ENCODE results near the gene SHANK1.
"Not testable (repeated sequence)": the region's sequence is repeated elsewhere in the genome, so short reads cannot be mapped to it uniquely, and the experiment has no call there.

The SHANK1 gene

GRCh38 chr19:50719566-50719965 lies at the start of gene SHANK1:
SHANK1 (minus strand) TSS chr19:50719802; CDS start chr19:50716919, 2,883 bp downstream.
- no peak within 1 kb of the TSS for H3K4me3 ChIP-seq (IDR thresholded peaks at IDR 0.05; ENCODE audit: insufficient read depth, low read depth, low read length)
- no peak for TF ChIP-seq CTCF (conservative IDR thresholded peaks at IDR 0.05; ENCODE audit: low read depth, low read length)
- H3K36me3 ChIP-seq (ENCODE audit: insufficient read depth): no peaks in the 10 kb centered on the region
- no peak within 1 kb of the TSS for H2AFZ ChIP-seq (ENCODE audit: low read depth)
- H3K27me3 ChIP-seq (ENCODE audit: insufficient read depth, low read depth): no peaks in the 10 kb centered on the region; the same call in 1 of the 2 replicates
- H3K9ac ChIP-seq: no peak within 1 kb of the TSS
- no peak within 1 kb of the TSS for H3K4me2 ChIP-seq
- H3K4me1 ChIP-seq (ENCODE audit: low read depth, poor library complexity, severe bottlenecking): no peaks in the 10 kb centered on the region
- no peaks in the 10 kb centered on the region for H4K20me1 ChIP-seq (ENCODE audit: insufficient read depth)
- H3K27ac ChIP-seq: no peak within 1 kb of the TSS
- H3K79me2 ChIP-seq (ENCODE audit: insufficient read depth, low read depth): no peaks in the 10 kb centered on the region

GRCh38 chr19:50768277-50768676 lies 48.7 kb upstream of the SHANK1 start:
- H3K79me2 ChIP-seq (ENCODE audit: insufficient read depth, low read depth): no peaks in the 10 kb centered on the region
- no peak overlapping the region for H3K27ac ChIP-seq
- H3K36me3 ChIP-seq (ENCODE audit: insufficient read depth): no peaks in the 10 kb centered on the region
- TF ChIP-seq CTCF (conservative IDR thresholded peaks at IDR 0.05; ENCODE audit: low read depth, low read length): no peak
- H2AFZ ChIP-seq (ENCODE audit: low read depth): no peak overlapping the region
- no peaks in the 10 kb centered on the region for H3K4me1 ChIP-seq (ENCODE audit: low read depth, poor library complexity, severe bottlenecking)
- no peaks in the 10 kb centered on the region for H4K20me1 ChIP-seq (ENCODE audit: insufficient read depth)
- H3K9ac ChIP-seq: no peak overlapping the region
- no peak overlapping the region for H3K4me2 ChIP-seq
- no peak overlapping the region for H3K4me3 ChIP-seq (IDR thresholded peaks at IDR 0.05; ENCODE audit: insufficient read depth, low read depth, low read length)
- H3K27me3 ChIP-seq (ENCODE audit: insufficient read depth, low read depth): peaks cover 36% of the 10 kb centered on the region

GRCh38 chr19:50767263-50767662 lies 47.7 kb upstream of the SHANK1 start:
- H4K20me1 ChIP-seq (ENCODE audit: insufficient read depth); H3K36me3 ChIP-seq (ENCODE audit: insufficient read depth); H3K9ac ChIP-seq; H2AFZ ChIP-seq (ENCODE audit: low read depth); H3K79me2 ChIP-seq (ENCODE audit: insufficient read depth, low read depth); H3K4me2 ChIP-seq; H3K4me3 ChIP-seq (IDR thresholded peaks at IDR 0.05; ENCODE audit: insufficient read depth, low read depth, low read length); H3K4me1 ChIP-seq (ENCODE audit: low read depth, poor library complexity, severe bottlenecking); H3K27ac ChIP-seq: not testable (repeated sequence)
- H3K27me3 ChIP-seq (ENCODE audit: insufficient read depth, low read depth): peaks cover 44% of the 10 kb centered on the region

GRCh38 chr19:50766746-50767145 lies 47.1 kb upstream of the SHANK1 start:
- not testable (repeated sequence) for H3K9ac ChIP-seq; H3K4me2 ChIP-seq; H3K27ac ChIP-seq; H3K4me1 ChIP-seq (ENCODE audit: low read depth, poor library complexity, severe bottlenecking); H3K79me2 ChIP-seq (ENCODE audit: insufficient read depth, low read depth); H4K20me1 ChIP-seq (ENCODE audit: insufficient read depth); H3K4me3 ChIP-seq (IDR thresholded peaks at IDR 0.05; ENCODE audit: insufficient read depth, low read depth, low read length); H2AFZ ChIP-seq (ENCODE audit: low read depth); H3K36me3 ChIP-seq (ENCODE audit: insufficient read depth)
- H3K27me3 ChIP-seq (ENCODE audit: insufficient read depth, low read depth): peaks cover 47% of the 10 kb centered on the region

DNA sequence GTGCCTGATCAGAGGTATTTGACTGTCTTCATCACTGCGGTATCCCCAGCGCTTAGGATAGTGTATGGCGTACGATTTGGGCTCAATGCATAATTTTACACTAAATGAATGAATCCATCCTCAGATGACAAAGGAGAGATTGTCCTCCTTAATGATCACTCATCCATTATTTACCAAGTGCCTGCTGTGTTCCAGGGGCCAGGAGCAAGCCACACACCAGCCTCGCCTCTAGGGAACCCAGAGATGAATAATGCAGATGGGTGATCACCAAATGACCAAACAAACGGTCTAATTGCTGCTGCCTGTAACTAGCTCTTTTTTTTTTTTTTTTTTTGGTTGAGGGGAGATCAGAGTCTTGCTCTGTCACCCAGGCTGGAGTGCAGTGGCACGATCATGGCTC lies 44.8 kb upstream of the SHANK1 start:
- Histone ChIP-seq H3K4me1 (ENCODE audit: low read depth, poor library complexity, severe bottlenecking) (no peaks in the 10 kb centered on the region), H4K20me1 (ENCODE audit: insufficient read depth) (no peaks in the 10 kb centered on the region), H3K27me3 (ENCODE audit: insufficient read depth, low read depth) (peaks cover 50% of the 10 kb centered on the region), H3K4me2 (no peak overlapping the region), H2AFZ (ENCODE audit: low read depth) (no peak overlapping the region), H3K27ac (no peak overlapping the region), H3K79me2 (ENCODE audit: insufficient read depth, low read depth) (no peaks in the 10 kb centered on the region), H3K36me3 (ENCODE audit: insufficient read depth) (no peaks in the 10 kb centered on the region), H3K9ac (no peak overlapping the region), H3K4me3 (IDR thresholded peaks at IDR 0.05; ENCODE audit: insufficient read depth, low read depth, low read length) (no peak overlapping the region)
- no peak for TF ChIP-seq CTCF (conservative IDR thresholded peaks at IDR 0.05; ENCODE audit: low read depth, low read length)

GRCh38 chr19:50763521-50763920 lies 43.9 kb upstream of the SHANK1 start:
- not testable (repeated sequence) for H3K27ac ChIP-seq; H3K36me3 ChIP-seq (ENCODE audit: insufficient read depth); H3K4me2 ChIP-seq; H3K9ac ChIP-seq; H4K20me1 ChIP-seq (ENCODE audit: insufficient read depth); H3K4me1 ChIP-seq (ENCODE audit: low read depth, poor library complexity, severe bottlenecking); H3K79me2 ChIP-seq (ENCODE audit: insufficient read depth, low read depth); H2AFZ ChIP-seq (ENCODE audit: low read depth); H3K4me3 ChIP-seq (IDR thresholded peaks at IDR 0.05; ENCODE audit: insufficient read depth, low read depth, low read length)
- peaks cover 50% of the 10 kb centered on the region for H3K27me3 ChIP-seq (ENCODE audit: insufficient read depth, low read depth)

DNA sequence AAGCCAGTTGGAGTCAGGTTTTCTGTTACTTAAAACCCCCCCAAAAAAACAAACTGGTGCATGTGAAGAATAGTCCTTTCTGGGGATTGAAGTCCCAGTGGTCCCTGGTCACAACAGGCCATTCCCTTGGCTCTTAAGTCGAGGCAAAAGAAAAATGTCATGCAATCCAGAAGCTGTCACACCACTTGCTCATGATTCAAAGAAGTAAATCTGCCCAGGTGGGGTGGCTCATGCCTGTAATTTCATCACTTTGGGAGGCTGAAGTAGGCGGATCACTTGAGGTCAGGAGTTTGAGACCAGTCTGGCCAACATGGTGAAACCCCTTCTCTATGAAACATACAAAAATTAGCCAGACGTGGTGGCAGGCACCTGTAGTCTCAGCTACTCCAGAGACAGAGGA lies 41.9 kb upstream of the SHANK1 start:
- not testable (repeated sequence) for H3K27ac ChIP-seq; H3K79me2 ChIP-seq (ENCODE audit: insufficient read depth, low read depth); H3K4me2 ChIP-seq; H3K4me1 ChIP-seq (ENCODE audit: low read depth, poor library complexity, severe bottlenecking); H4K20me1 ChIP-seq (ENCODE audit: insufficient read depth); H2AFZ ChIP-seq (ENCODE audit: low read depth); H3K4me3 ChIP-seq (IDR thresholded peaks at IDR 0.05; ENCODE audit: insufficient read depth, low read depth, low read length); H3K9ac ChIP-seq; H3K36me3 ChIP-seq (ENCODE audit: insufficient read depth)
- peaks cover 39% of the 10 kb centered on the region for H3K27me3 ChIP-seq (ENCODE audit: insufficient read depth, low read depth)

All from KMS-11 (cell line).